GM18498 (cell line): ENCODE data around the gene ZIK1.

Source experiments
- ATAC-seq: cut with Tn5 transposase; IDR thresholded peaks from one replicate; pipeline ENCODE4 v1.9.1; 2021; ENCODE audit warnings: mild to moderate bottlenecking, moderate library complexity; ENCODE audit not compliant: unreplicated experiment

The ZIK1 gene

GRCh38 chr19:57606931-57607330 lies 23.0 kb downstream of the ZIK1 start:
- ATAC-seq = no peak

GRCh38 chr19:57611113-57611512 lies 27.2 kb downstream of the ZIK1 start:
- ATAC-seq = no peak

- ATAC-seq = peak; percentile 98
Observed at GRCh38 chr19:57613941-57614743, 30.2 kb downstream of the ZIK1 start, which contains the start of gene ZNF134. Gene ZNF134 (plus strand): TSS chr19:57614242. CDS start chr19:57619469, 5,227 bp downstream.

- no peak for ATAC-seq
Observed at GRCh38 chr19:57615346-57615745, 31.4 kb downstream of the ZIK1 start.

- no peak for ATAC-seq
Observed at GRCh38 chr19:57620673-57621348, 36.9 kb downstream of the ZIK1 start.

- ATAC-seq = no peak
Observed at GRCh38 chr19:57623091-57623490, 39.1 kb downstream of the ZIK1 start.

- peak; percentile 90 for ATAC-seq
Observed at GRCh38 chr19:57632987-57633831, 49.3 kb downstream of the ZIK1 start, which contains the start of gene ZNF211. Gene ZNF211 (plus strand): TSS chr19:57633168. CDS start chr19:57633347, 179 bp downstream.

- ATAC-seq = no peak
Observed at GRCh38 chr19:57633832-57634131, 49.8 kb downstream of the ZIK1 start.

GRCh38 chr19:57637379-57637778 lies 53.4 kb downstream of the ZIK1 start:
- no peak for ATAC-seq

- ATAC-seq = no peak
Observed at GRCh38 chr19:57641715-57642234, 57.8 kb downstream of the ZIK1 start.

GRCh38 chr19:57642396-57643046 lies 58.6 kb downstream of the ZIK1 start:
- no peak for ATAC-seq
